Duodenal mucosa (tissue), 2 donors: ENCODE results near the gene TSPAN18.

Experiments
- H3K27ac ChIP-seq: one replicate; pipeline ENCODE4 v1.7.0; 2013; ENCODE audit warnings: low read depth, low read length
- H3K27me3 ChIP-seq, 2 donors: one replicate each; pipeline ENCODE4 v1.7.0; 2013; ENCODE audit warnings: low read length in 2 of 2, control low read depth in 1 of 2; ENCODE audit not compliant: insufficient read depth in 2 of 2, control insufficient read depth in 1 of 2
- H3K36me3 ChIP-seq, 2 donors: one replicate each; pipeline ENCODE4 v1.7.0; 2013; ENCODE audit warnings: low read length in 2 of 2, control low read depth in 1 of 2; ENCODE audit not compliant: insufficient read depth in 2 of 2, control insufficient read depth in 1 of 2
- H3K4me1 ChIP-seq, 2 donors: one replicate each; pipeline ENCODE4 v1.7.0; 2013; ENCODE audit warnings: low read length in 2 of 2, control low read depth in 1 of 2; ENCODE audit not compliant: insufficient read depth in 2 of 2, control insufficient read depth in 1 of 2
- H3K4me3 ChIP-seq, 2 donors: one replicate each; pipeline ENCODE4 v1.7.0; 2013; ENCODE audit warnings: low read length in 2 of 2, low read depth in 1 of 2
- H3K9ac ChIP-seq, 2 donors: one replicate each; pipeline ENCODE4 v1.7.0; 2013; ENCODE audit warnings: low read length in 2 of 2, low read depth in 1 of 2
- H3K9me3 ChIP-seq, 2 donors: one replicate each; pipeline ENCODE4 v1.7.0; 2013; ENCODE audit warnings: low read length in 2 of 2, control low read depth in 1 of 2; ENCODE audit not compliant: control insufficient read depth in 1 of 2

TSPAN18 gene

GRCh38 chr11:44695169-44695833, 31.5 kb upstream of the TSPAN18 start:
- Histone ChIP-seq H3K4me3 (no peak overlapping the region), H3K4me1 (no peaks in the 10 kb centered on the region), H3K9me3 (no peaks in the 10 kb centered on the region), H3K9ac (no peak overlapping the region), H3K36me3 (no peaks in the 10 kb centered on the region), H3K27ac (no peak overlapping the region), H3K27me3 (peaks cover 2 to 5% of the 10 kb centered on the region in 2 donors)

- no peaks in the 10 kb centered on the region for H3K9me3 ChIP-seq
- H3K27me3 ChIP-seq, result peaks cover 2 to 5% of the 10 kb centered on the region in 2 donors
- no peaks in the 10 kb centered on the region for H3K4me1 ChIP-seq
- H3K4me3 ChIP-seq, result no peak overlapping the region
- no peaks in the 10 kb centered on the region for H3K36me3 ChIP-seq
- H3K9ac ChIP-seq, result no peak overlapping the region
- no peak overlapping the region for H3K27ac ChIP-seq
These were observed 28.4 kb upstream of the TSPAN18 start for GRCh38 chr11:44698252-44698912.

- Histone ChIP-seq H3K9ac (no peak overlapping the region), H3K36me3 (no peaks in the 10 kb centered on the region), H3K4me1 (no peaks in the 10 kb centered on the region), H3K9me3 (peaks cover 0 to 3% of the 10 kb centered on the region in 2 donors), H3K27ac (no peak overlapping the region), H3K27me3 (peaks cover 2 to 5% of the 10 kb centered on the region in 2 donors), H3K4me3 (no peak overlapping the region)
These were observed 27.0 kb upstream of the TSPAN18 start for GRCh38 chr11:44699497-44700408.

DNA sequence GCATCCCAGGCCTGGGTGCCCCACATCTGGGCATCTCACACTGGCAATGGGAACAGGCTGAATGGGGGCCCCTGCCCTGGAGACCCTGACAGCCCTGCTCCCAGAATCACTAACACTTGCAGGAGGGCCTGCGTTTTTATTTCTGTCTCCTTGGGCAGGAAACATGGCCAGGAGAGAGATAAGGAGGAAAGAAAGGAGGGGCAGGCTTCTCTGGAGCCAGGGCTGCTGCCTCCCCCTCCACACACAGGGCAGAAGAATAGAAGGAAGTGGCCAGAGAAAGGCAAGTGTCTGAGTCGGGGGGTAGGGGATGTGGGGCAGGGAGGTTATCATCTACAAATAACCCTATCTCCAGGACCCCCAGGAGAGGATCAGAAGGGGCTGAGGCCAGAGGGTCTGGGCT, 25.5 kb upstream of the TSPAN18 start:
- no peak overlapping the region for H3K4me3 ChIP-seq
- H3K9ac ChIP-seq, result no peak overlapping the region
- H3K9me3 ChIP-seq, result peaks cover 0 to 3% of the 10 kb centered on the region in 2 donors
- H3K4me1 ChIP-seq, result no peaks in the 10 kb centered on the region
- no peak overlapping the region for H3K27ac ChIP-seq
- H3K27me3 ChIP-seq, result peaks cover 2 to 5% of the 10 kb centered on the region in 2 donors
- no peaks in the 10 kb centered on the region for H3K36me3 ChIP-seq

GRCh38 chr11:44702889-44703288, 23.9 kb upstream of the TSPAN18 start:
- Histone ChIP-seq H3K27ac (no peak overlapping the region), H3K27me3 (peaks cover 2 to 5% of the 10 kb centered on the region in 2 donors), H3K4me1 (no peaks in the 10 kb centered on the region), H3K4me3 (no peak overlapping the region), H3K9ac (no peak overlapping the region), H3K9me3 (peaks cover 0 to 3% of the 10 kb centered on the region in 2 donors), H3K36me3 (no peaks in the 10 kb centered on the region)

DNA sequence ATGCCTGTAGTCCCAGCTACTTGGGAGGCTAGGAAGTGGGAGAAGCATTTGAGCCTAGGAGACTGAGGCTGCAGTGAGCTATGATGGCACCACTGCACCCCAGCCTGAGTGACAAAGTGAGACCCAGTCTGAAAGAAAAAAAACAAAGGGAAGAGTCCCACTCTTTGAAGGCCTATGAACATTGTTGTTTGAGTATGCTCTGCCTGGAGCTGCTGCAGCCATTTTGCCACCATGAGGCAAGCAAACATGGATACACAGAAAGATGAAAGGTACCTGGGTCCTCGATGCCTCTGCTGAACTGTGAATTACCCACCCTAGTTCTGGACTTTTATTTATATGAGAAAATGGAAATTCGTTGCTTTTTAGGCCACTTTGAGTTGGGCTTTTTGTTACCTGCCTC, 19.7 kb upstream of the TSPAN18 start:
- Histone ChIP-seq H3K9me3 (peaks cover 0 to 3% of the 10 kb centered on the region in 2 donors), H3K36me3 (no peaks in the 10 kb centered on the region), H3K27me3 (peaks cover 0 to 5% of the 10 kb centered on the region in 2 donors), H3K4me3 (no peak overlapping the region), H3K9ac (no peak overlapping the region), H3K27ac (no peak overlapping the region), H3K4me1 (no peaks in the 10 kb centered on the region)

DNA sequence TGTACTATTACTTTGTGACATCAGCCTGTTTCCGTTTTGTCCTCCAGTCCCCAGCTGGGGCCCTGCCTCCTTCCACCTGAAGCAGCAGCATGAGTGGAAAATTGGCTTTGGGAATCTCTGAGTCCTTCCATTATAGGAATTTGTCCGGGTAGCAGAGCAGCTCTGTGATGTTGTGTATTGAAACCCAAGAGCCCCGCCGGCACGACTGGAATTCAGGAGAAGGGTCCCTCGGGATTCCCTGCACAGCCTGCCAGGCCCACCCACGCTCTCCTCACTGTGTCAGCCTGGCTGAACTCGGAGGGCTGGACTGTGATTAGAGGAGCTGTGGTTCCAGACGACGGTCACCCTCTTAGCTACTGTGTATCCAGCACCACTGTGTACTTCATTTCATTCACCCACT, 18.8 kb upstream of the TSPAN18 start:
- Histone ChIP-seq H3K27ac (no peak overlapping the region), H3K4me3 (no peak overlapping the region), H3K27me3 (peaks cover 0 to 5% of the 10 kb centered on the region in 2 donors), H3K4me1 (no peaks in the 10 kb centered on the region), H3K9ac (no peak overlapping the region), H3K9me3 (peaks cover 0 to 3% of the 10 kb centered on the region in 2 donors), H3K36me3 (no peaks in the 10 kb centered on the region)

- H3K36me3 ChIP-seq, result no peaks in the 10 kb centered on the region
- no peak overlapping the region for H3K9ac ChIP-seq
- no peak overlapping the region for H3K27ac ChIP-seq
- H3K4me1 ChIP-seq, result no peaks in the 10 kb centered on the region
- H3K27me3 ChIP-seq, result peaks cover 0 to 5% of the 10 kb centered on the region in 2 donors
- no peaks in the 10 kb centered on the region for H3K9me3 ChIP-seq
- no peak overlapping the region for H3K4me3 ChIP-seq
These were observed 18.1 kb upstream of the TSPAN18 start for GRCh38 chr11:44708523-44709280.

- Histone ChIP-seq H3K4me1 (no peaks in the 10 kb centered on the region), H3K9ac (no peak overlapping the region), H3K36me3 (no peaks in the 10 kb centered on the region), H3K4me3 (no peak overlapping the region), H3K27me3 (peaks cover 0 to 5% of the 10 kb centered on the region in 2 donors), H3K9me3 (no peaks in the 10 kb centered on the region), H3K27ac (no peak overlapping the region)
These were observed 17.5 kb upstream of the TSPAN18 start for GRCh38 chr11:44709281-44709562.
